HEK293 (cell line): ENCODE results near the gene ICAM4.

Source experiments
- CTCF ChIA-PET: fragments of 350-600 bp; formaldehyde crosslinking; extraction: SDS; loops from one replicate; lab custom pipeline; 2021; ENCODE audit warnings: antibody characterized with exemption; lab: Yijun Ruan, JAX
- POLR2A ChIA-PET: fragments of 300-600 bp; formaldehyde crosslinking; extraction: SDS; loops from one replicate; lab custom pipeline; 2020; ENCODE audit warnings: antibody characterized with exemption, inconsistent platforms; lab: Yijun Ruan, JAX
- H3K27ac ChIP-seq: fragments of 200-500 bp; sonication (Bioruptor generic); 2 replicates; pipeline ENCODE4 v1.5.1; 2014; ENCODE audit warnings: low read depth, low read length, control low read depth, inconsistent platforms; ENCODE audit errors: extremely low read depth
- H3K36me3 ChIP-seq, 2 experiments: fragments of 200-500 bp in 1 of 2; sonication (Bioruptor generic) in 1 of 2; 1 replicate in 1 of 2; 2 replicates in 1 of 2; pipeline ENCODE4 v1.5.1; 2014 to 2017; ENCODE audit warnings: inconsistent platforms in 2 of 2, low read length in 2 of 2; ENCODE audit not compliant: control insufficient read depth in 2 of 2, insufficient read depth in 1 of 2
- H3K4me1 ChIP-seq: fragments of 200-500 bp; sonication (Bioruptor generic); 2 replicates; pipeline ENCODE4 v1.5.1; 2014; ENCODE audit warnings: mild to moderate bottlenecking, low read length, inconsistent platforms; ENCODE audit not compliant: control insufficient read depth, insufficient read depth
- H3K4me3 ChIP-seq: 2 replicates; pipeline ENCODE4 v1.5.1; 2011; ENCODE audit warnings: low read depth, mild to moderate bottlenecking, control low read depth, low read length, moderate library complexity
- H3K9me3 ChIP-seq: fragments of 200-500 bp; sonication (Bioruptor generic); 2 replicates; pipeline ENCODE4 v1.5.1; 2014; ENCODE audit warnings: low read depth, low read length, inconsistent platforms; ENCODE audit not compliant: control insufficient read depth, insufficient read depth
- GLI4 ChIP-seq: fragments of 450-650 bp; formaldehyde crosslinking; IDR thresholded peaks from 2 replicates; pipeline ENCODE4 v1.5.1; 2016; ENCODE audit warnings: missing biosample characterization, missing genetic modification characterization
- IKZF3 ChIP-seq: fragments of 450-650 bp; IDR thresholded peaks from 2 replicates; pipeline ENCODE4 v1.5.0; 2018; ENCODE audit warnings: missing biosample characterization, mild to moderate bottlenecking, missing genetic modification characterization, moderate library complexity
- KLF7 ChIP-seq: fragments of 450-650 bp; formaldehyde crosslinking; IDR thresholded peaks from 2 replicates; pipeline ENCODE4 v1.5.1; 2016; ENCODE audit warnings: missing biosample characterization, missing genetic modification characterization, borderline replicate concordance
- ZNF121 ChIP-seq: fragments of 450-650 bp; formaldehyde crosslinking; IDR thresholded peaks from 2 replicates; pipeline ENCODE4 v1.5.1; 2016; ENCODE audit warnings: missing biosample characterization, missing genetic modification characterization
- ZNF140 ChIP-seq: fragments of 450-650 bp; formaldehyde crosslinking; IDR thresholded peaks from 2 replicates; pipeline ENCODE4 v1.5.1; 2016; ENCODE audit warnings: missing biosample characterization, missing genetic modification characterization
- ZNF155 ChIP-seq: fragments of 450-650 bp; formaldehyde crosslinking; IDR thresholded peaks from 2 replicates; pipeline ENCODE4 v1.5.1; 2016; ENCODE audit warnings: missing biosample characterization, missing genetic modification characterization
- ZNF2 ChIP-seq: fragments of 450-650 bp; formaldehyde crosslinking; IDR thresholded peaks from 2 replicates; pipeline ENCODE4 v1.5.1; 2016; ENCODE audit warnings: missing biosample characterization, missing genetic modification characterization
- ZNF514 ChIP-seq: fragments of 450-650 bp; formaldehyde crosslinking; IDR thresholded peaks from 2 replicates; pipeline ENCODE4 v1.5.1; 2016; ENCODE audit warnings: missing biosample characterization, missing genetic modification characterization
- ZNF658 ChIP-seq: fragments of 450-650 bp; formaldehyde crosslinking; IDR thresholded peaks from 2 replicates; pipeline ENCODE4; 2016; ENCODE audit warnings: missing biosample characterization, missing genetic modification characterization
- ZNF792 ChIP-seq: fragments of 450-650 bp; formaldehyde crosslinking; IDR thresholded peaks from 2 replicates; pipeline ENCODE4 v1.5.1; 2016; ENCODE audit warnings: missing biosample characterization, missing genetic modification characterization
- TF ChIP-seq, protein P1 (sequence below): fragments of 450-650 bp; formaldehyde crosslinking; IDR thresholded peaks from 2 replicates; pipeline ENCODE4 v1.5.0; 2017; ENCODE audit warnings: missing biosample characterization, missing genetic modification characterization, borderline replicate concordance
- TF ChIP-seq, protein P2 (sequence below): fragments of 450-650 bp; formaldehyde crosslinking; IDR thresholded peaks from 2 replicates; pipeline ENCODE4 v1.5.1; 2016; ENCODE audit warnings: missing biosample characterization, missing genetic modification characterization
- TF ChIP-seq, protein P3 (sequence below): fragments of 450-650 bp; formaldehyde crosslinking; conservative IDR thresholded peaks from 2 replicates; pipeline ENCODE4 v1.5.1; 2016; ENCODE audit warnings: low read depth, missing biosample characterization, missing genetic modification characterization
- TF ChIP-seq, protein P4 (sequence below): fragments of 450-650 bp; formaldehyde crosslinking; IDR thresholded peaks from 2 replicates; pipeline ENCODE4 v1.5.1; 2017; ENCODE audit warnings: missing biosample characterization, missing genetic modification characterization
- TF ChIP-seq, protein P5 (sequence below): fragments of 450-650 bp; formaldehyde crosslinking; IDR thresholded peaks from 2 replicates; pipeline ENCODE4 v1.5.1; 2016; ENCODE audit warnings: missing biosample characterization, missing genetic modification characterization, borderline replicate concordance
- TF ChIP-seq, protein P6 (sequence below): fragments of 450-650 bp; formaldehyde crosslinking; IDR thresholded peaks from 2 replicates; pipeline ENCODE4 v1.5.1; 2016; ENCODE audit warnings: missing biosample characterization, missing genetic modification characterization, borderline replicate concordance

The ICAM4 gene

DNA sequence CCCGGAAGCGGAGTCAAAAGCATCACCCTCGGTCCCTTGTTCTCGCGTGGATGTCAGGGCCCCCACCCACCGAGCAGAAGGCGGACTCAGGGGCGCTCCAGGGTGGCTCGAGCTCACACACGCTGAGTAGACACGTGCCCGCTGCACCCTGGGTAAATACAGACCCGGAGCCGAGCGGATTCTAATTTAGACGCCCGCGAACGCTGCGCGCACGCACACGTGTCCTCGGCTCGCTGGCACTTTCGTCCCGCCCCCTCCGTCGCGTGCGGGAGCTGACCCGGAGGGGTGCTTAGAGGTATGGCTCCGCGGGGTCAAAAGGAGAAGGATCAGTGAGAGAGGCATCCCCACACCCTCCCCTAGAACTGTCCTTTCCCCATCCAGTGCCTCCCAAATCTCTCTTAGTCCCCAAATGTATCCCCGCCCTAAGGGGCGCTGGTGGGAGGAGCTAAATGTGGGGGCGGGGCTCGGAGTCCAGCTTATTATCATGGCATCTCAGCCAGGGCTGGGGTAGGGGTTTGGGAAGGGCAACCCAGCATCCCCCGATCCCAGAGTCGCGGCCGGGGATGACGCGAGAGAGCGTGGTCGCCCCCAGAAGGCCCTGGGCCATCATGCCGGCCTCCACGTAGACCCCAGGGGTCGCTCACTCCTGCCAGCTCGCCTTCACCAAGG lies 2.5 kb downstream of the ICAM4 start (continued):
- TF ChIP-seq, protein P1, sequence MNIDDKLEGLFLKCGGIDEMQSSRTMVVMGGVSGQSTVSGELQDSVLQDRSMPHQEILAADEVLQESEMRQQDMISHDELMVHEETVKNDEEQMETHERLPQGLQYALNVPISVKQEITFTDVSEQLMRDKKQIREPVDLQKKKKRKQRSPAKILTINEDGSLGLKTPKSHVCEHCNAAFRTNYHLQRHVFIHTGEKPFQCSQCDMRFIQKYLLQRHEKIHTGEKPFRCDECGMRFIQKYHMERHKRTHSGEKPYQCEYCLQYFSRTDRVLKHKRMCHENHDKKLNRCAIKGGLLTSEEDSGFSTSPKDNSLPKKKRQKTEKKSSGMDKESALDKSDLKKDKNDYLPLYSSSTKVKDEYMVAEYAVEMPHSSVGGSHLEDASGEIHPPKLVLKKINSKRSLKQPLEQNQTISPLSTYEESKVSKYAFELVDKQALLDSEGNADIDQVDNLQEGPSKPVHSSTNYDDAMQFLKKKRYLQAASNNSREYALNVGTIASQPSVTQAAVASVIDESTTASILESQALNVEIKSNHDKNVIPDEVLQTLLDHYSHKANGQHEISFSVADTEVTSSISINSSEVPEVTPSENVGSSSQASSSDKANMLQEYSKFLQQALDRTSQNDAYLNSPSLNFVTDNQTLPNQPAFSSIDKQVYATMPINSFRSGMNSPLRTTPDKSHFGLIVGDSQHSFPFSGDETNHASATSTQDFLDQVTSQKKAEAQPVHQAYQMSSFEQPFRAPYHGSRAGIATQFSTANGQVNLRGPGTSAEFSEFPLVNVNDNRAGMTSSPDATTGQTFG: no peak
- TF ChIP-seq, protein P2, sequence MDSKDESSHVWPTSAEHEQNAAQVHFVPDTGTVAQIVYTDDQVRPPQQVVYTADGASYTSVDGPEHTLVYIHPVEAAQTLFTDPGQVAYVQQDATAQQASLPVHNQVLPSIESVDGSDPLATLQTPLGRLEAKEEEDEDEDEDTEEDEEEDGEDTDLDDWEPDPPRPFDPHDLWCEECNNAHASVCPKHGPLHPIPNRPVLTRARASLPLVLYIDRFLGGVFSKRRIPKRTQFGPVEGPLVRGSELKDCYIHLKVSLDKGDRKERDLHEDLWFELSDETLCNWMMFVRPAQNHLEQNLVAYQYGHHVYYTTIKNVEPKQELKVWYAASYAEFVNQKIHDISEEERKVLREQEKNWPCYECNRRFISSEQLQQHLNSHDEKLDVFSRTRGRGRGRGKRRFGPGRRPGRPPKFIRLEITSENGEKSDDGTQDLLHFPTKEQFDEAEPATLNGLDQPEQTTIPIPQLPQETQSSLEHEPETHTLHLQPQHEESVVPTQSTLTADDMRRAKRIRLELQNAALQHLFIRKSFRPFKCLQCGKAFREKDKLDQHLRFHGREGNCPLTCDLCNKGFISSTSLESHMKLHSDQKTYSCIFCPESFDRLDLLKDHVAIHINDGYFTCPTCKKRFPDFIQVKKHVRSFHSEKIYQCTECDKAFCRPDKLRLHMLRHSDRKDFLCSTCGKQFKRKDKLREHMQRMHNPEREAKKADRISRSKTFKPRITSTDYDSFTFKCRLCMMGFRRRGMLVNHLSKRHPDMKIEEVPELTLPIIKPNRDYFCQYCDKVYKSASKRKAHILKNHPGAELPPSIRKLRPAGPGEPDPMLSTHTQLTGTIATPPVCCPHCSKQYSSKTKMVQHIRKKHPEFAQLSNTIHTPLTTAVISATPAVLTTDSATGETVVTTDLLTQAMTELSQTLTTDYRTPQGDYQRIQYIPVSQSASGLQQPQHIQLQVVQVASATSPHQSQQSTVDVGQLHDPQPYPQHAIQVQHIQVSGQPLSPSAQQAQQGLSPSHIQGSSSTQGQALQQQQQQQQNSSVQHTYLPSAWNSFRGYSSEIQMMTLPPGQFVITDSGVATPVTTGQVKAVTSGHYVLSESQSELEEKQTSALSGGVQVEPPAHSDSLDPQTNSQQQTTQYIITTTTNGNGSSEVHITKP (tag by site-specific recombination): peak; percentile 70
- TF ChIP-seq ZNF121 (tag by site-specific recombination): no peak
- TF ChIP-seq IKZF3 (tag by site-specific recombination): no peak
- TF ChIP-seq ZNF155 (tag by site-specific recombination): no peak
- no peak for TF ChIP-seq ZNF658
- TF ChIP-seq, protein P3, sequence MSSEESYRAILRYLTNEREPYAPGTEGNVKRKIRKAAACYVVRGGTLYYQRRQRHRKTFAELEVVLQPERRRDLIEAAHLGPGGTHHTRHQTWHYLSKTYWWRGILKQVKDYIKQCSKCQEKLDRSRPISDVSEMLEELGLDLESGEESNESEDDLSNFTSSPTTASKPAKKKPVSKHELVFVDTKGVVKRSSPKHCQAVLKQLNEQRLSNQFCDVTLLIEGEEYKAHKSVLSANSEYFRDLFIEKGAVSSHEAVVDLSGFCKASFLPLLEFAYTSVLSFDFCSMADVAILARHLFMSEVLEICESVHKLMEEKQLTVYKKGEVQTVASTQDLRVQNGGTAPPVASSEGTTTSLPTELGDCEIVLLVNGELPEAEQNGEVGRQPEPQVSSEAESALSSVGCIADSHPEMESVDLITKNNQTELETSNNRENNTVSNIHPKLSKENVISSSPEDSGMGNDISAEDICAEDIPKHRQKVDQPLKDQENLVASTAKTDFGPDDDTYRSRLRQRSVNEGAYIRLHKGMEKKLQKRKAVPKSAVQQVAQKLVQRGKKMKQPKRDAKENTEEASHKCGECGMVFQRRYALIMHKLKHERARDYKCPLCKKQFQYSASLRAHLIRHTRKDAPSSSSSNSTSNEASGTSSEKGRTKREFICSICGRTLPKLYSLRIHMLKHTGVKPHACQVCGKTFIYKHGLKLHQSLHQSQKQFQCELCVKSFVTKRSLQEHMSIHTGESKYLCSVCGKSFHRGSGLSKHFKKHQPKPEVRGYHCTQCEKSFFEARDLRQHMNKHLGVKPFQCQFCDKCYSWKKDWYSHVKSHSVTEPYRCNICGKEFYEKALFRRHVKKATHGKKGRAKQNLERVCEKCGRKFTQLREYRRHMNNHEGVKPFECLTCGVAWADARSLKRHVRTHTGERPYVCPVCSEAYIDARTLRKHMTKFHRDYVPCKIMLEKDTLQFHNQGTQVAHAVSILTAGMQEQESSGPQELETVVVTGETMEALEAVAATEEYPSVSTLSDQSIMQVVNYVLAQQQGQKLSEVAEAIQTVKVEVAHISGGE: no peak
- TF ChIP-seq, all 188 proteins: peak for 32

DNA sequence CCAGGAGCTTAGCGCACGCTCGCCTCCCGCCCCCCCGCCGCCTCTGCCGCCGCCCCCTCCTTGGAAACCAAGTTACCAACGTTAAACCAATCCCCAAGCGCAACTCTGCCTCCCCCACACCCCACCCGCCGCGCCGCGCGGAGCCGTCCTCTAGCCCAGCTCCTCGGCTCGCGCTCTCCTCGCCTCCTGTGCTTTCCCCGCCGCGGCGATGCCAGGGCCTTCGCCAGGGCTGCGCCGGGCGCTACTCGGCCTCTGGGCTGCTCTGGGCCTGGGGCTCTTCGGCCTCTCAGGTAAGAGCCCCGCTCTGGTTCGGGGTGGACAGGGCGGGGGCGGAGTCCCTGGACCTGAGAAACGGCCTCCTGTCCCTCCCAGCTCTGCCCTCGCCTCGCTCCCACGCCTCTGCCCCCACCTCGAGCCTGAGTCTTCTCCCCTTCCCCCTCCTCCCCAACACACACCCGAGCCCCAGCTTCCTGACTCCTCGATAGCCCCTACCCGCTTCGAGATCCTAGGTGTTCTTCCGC lies 3.1 kb downstream of the ICAM4 start, which contains the start of gene ICAM5:
ICAM5 (plus strand) TSS at position 117 of the 521 bp plus-strand sequence; CDS start at position 209, 92 bp downstream.
- Histone ChIP-seq H3K4me3 (peak within 1 kb of the TSS; percentile 41), H3K4me1 (peaks cover 4% of the 10 kb centered on the region; the same call in 1 of the 2 replicates), H3K36me3 (peaks cover 0 to 5% of the 10 kb centered on the region in 2 experiments; a peak in 1 of 3 replicates), H3K9me3 (no peaks in the 10 kb centered on the region), H3K27ac (no peak within 1 kb of the TSS; the same call in 1 of the 2 replicates)
- ChIA-PET POLR2A (interaction anchor here (0.7 to 1.7 kb wide), 15 partner anchors 11 to 128 kb away, joined by 3 to 21 read pairs (median 4); partner anchors contain the start of genes ICAM1, RAVER1 and TYK2), CTCF (interaction anchor here (0.6 to 3.2 kb wide), 12 partner anchors 9 to 261 kb away, joined by 3 to 13 read pairs (median 4); partner anchors contain the start of gene ICAM1)
- TF ChIP-seq, protein P4, sequence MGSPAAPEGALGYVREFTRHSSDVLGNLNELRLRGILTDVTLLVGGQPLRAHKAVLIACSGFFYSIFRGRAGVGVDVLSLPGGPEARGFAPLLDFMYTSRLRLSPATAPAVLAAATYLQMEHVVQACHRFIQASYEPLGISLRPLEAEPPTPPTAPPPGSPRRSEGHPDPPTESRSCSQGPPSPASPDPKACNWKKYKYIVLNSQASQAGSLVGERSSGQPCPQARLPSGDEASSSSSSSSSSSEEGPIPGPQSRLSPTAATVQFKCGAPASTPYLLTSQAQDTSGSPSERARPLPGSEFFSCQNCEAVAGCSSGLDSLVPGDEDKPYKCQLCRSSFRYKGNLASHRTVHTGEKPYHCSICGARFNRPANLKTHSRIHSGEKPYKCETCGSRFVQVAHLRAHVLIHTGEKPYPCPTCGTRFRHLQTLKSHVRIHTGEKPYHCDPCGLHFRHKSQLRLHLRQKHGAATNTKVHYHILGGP (tag by site-specific recombination): no peak
- 0 out of 2 replicates have a peak, but pooled peaks have one; percentile 32 for TF ChIP-seq ZNF2 (tag by site-specific recombination)
- TF ChIP-seq ZNF792 (tag by site-specific recombination): no peak
- no peak for TF ChIP-seq ZNF140
- no peak for TF ChIP-seq ZNF514 (tag by site-specific recombination)
- TF ChIP-seq, protein P5, sequence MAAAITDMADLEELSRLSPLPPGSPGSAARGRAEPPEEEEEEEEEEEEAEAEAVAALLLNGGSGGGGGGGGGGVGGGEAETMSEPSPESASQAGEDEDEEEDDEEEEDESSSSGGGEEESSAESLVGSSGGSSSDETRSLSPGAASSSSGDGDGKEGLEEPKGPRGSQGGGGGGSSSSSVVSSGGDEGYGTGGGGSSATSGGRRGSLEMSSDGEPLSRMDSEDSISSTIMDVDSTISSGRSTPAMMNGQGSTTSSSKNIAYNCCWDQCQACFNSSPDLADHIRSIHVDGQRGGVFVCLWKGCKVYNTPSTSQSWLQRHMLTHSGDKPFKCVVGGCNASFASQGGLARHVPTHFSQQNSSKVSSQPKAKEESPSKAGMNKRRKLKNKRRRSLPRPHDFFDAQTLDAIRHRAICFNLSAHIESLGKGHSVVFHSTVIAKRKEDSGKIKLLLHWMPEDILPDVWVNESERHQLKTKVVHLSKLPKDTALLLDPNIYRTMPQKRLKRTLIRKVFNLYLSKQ (tag by site-specific recombination): no peak
- TF ChIP-seq, protein P6, sequence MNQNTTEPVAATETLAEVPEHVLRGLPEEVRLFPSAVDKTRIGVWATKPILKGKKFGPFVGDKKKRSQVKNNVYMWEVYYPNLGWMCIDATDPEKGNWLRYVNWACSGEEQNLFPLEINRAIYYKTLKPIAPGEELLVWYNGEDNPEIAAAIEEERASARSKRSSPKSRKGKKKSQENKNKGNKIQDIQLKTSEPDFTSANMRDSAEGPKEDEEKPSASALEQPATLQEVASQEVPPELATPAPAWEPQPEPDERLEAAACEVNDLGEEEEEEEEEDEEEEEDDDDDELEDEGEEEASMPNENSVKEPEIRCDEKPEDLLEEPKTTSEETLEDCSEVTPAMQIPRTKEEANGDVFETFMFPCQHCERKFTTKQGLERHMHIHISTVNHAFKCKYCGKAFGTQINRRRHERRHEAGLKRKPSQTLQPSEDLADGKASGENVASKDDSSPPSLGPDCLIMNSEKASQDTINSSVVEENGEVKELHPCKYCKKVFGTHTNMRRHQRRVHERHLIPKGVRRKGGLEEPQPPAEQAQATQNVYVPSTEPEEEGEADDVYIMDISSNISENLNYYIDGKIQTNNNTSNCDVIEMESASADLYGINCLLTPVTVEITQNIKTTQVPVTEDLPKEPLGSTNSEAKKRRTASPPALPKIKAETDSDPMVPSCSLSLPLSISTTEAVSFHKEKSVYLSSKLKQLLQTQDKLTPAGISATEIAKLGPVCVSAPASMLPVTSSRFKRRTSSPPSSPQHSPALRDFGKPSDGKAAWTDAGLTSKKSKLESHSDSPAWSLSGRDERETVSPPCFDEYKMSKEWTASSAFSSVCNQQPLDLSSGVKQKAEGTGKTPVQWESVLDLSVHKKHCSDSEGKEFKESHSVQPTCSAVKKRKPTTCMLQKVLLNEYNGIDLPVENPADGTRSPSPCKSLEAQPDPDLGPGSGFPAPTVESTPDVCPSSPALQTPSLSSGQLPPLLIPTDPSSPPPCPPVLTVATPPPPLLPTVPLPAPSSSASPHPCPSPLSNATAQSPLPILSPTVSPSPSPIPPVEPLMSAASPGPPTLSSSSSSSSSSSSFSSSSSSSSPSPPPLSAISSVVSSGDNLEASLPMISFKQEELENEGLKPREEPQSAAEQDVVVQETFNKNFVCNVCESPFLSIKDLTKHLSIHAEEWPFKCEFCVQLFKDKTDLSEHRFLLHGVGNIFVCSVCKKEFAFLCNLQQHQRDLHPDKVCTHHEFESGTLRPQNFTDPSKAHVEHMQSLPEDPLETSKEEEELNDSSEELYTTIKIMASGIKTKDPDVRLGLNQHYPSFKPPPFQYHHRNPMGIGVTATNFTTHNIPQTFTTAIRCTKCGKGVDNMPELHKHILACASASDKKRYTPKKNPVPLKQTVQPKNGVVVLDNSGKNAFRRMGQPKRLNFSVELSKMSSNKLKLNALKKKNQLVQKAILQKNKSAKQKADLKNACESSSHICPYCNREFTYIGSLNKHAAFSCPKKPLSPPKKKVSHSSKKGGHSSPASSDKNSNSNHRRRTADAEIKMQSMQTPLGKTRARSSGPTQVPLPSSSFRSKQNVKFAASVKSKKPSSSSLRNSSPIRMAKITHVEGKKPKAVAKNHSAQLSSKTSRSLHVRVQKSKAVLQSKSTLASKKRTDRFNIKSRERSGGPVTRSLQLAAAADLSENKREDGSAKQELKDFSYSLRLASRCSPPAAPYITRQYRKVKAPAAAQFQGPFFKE (tag by site-specific recombination): no peak
- TF ChIP-seq KLF7 (tag by site-specific recombination): no peak
- no peak for TF ChIP-seq GLI4 (tag by site-specific recombination)
